HT1080 (cell line): ENCODE results near the gene RBP7. TPM values are rescaled to one million over a fixed set of nuclear protein-coding genes. Genes with fewer than 3 reads are reported as not detected.
A peak's percentile ranks its signal among the peaks of the same experiment; 100 is the strongest.
"Not testable (repeated sequence)": the region's sequence is repeated elsewhere in the genome, so short reads cannot be mapped to it uniquely, and the experiment has no call there.

Source experiments
- DNase-seq: peaks from one replicate; pipeline ENCODE4 v3.0.0-alpha.2; 2015; ENCODE audit warnings: low read depth
- polyA plus RNA-seq, 2 experiments: library from polyadenylated mRNA; depleted of rRNA; stranded (reverse); fragments of >200 nt; gene quantifications; 2 replicates each; pipeline ENCODE4 v1.2.3, GENCODE V29; 2015
- total RNA-seq: library from RNA; depleted of rRNA; stranded (reverse); fragments of >200 nt; shearing (Covaris generic); gene quantifications from 2 replicates; pipeline ENCODE4 v1.2.3, GENCODE V29; 2014; rRNA removed

RBP7 gene
- not detected in 2 replicates for total RNA-seq
- not detected in 2 replicates for polyA plus RNA-seq (2015; cell fraction: cytosol; rRNA removed)
- 0.37 TPM in 1 of 2 replicates, not detected in the other for polyA plus RNA-seq (2015; cell fraction: nucleus; rRNA removed)

- no peak for DNase-seq
Observed at GRCh38 chr1:9996624-9997582, at the start of gene RBP7. TSS of gene RBP7 (plus strand) at chr1:9997228. CDS start at chr1:9997259, 31 bp downstream.

- DNase-seq = no peak
Observed at GRCh38 chr1:9957726-9958125, 39.3 kb upstream of the RBP7 start.

- DNase-seq = no peak
Observed at GRCh38 chr1:9960011-9960410, 37.0 kb upstream of the RBP7 start.

- DNase-seq = no peak
Observed at GRCh38 chr1:9960706-9961562, 36.1 kb upstream of the RBP7 start.

- DNase-seq = no peak
Observed at GRCh38 chr1:9984253-9984652, 12.8 kb upstream of the RBP7 start.

GRCh38 chr1:9985001-9985400 is 12.0 kb upstream of the RBP7 start:
- DNase-seq = no peak

- no peak for DNase-seq
Observed at GRCh38 chr1:9989773-9990172, 7.3 kb upstream of the RBP7 start.

GRCh38 chr1:9990944-9991343 is 6.1 kb upstream of the RBP7 start:
- DNase-seq = peak; percentile 33

GRCh38 chr1:9992910-9993309 is 4.1 kb upstream of the RBP7 start:
- no peak for DNase-seq

GRCh38 chr1:9993561-9994075 is 3.4 kb upstream of the RBP7 start:
- no peak for DNase-seq

GRCh38 chr1:10001016-10001665 is 4.1 kb downstream of the RBP7 start:
- no peak for DNase-seq

GRCh38 chr1:10005248-10005647 is 8.2 kb downstream of the RBP7 start:
- not testable (repeated sequence) for DNase-seq

- DNase-seq = no peak
Observed at GRCh38 chr1:10007169-10007568, 10.1 kb downstream of the RBP7 start.

GRCh38 chr1:10014016-10014415 is 17.0 kb downstream of the RBP7 start:
- DNase-seq = no peak

GRCh38 chr1:10019561-10019960 is 22.5 kb downstream of the RBP7 start:
- DNase-seq = no peak

- no peak for DNase-seq
Observed at GRCh38 chr1:10020086-10020485, 23.1 kb downstream of the RBP7 start.

- DNase-seq = not testable (repeated sequence)
Observed at GRCh38 chr1:10020678-10021077, 23.6 kb downstream of the RBP7 start.

- DNase-seq = not testable (repeated sequence)
Observed at GRCh38 chr1:10021992-10022391, 25.0 kb downstream of the RBP7 start.

GRCh38 chr1:10022656-10023055 is 25.6 kb downstream of the RBP7 start:
- no peak for DNase-seq

GRCh38 chr1:10025354-10025753 is 28.3 kb downstream of the RBP7 start:
- DNase-seq = no peak

GRCh38 chr1:10027027-10027426 is 30.0 kb downstream of the RBP7 start:
- no peak for DNase-seq
